ENCODE data around the gene SLC38A8.
A peak's percentile ranks its signal among the peaks of the same experiment; 100 is the strongest.

SLC38A8 gene

GRCh38 chr16:84086341-84086740 lies 43.7 kb upstream of the SLC38A8 start:
- no peak for DNase-seq (ENCODE audit: low read depth)
- TF ChIP-seq, protein P1, sequence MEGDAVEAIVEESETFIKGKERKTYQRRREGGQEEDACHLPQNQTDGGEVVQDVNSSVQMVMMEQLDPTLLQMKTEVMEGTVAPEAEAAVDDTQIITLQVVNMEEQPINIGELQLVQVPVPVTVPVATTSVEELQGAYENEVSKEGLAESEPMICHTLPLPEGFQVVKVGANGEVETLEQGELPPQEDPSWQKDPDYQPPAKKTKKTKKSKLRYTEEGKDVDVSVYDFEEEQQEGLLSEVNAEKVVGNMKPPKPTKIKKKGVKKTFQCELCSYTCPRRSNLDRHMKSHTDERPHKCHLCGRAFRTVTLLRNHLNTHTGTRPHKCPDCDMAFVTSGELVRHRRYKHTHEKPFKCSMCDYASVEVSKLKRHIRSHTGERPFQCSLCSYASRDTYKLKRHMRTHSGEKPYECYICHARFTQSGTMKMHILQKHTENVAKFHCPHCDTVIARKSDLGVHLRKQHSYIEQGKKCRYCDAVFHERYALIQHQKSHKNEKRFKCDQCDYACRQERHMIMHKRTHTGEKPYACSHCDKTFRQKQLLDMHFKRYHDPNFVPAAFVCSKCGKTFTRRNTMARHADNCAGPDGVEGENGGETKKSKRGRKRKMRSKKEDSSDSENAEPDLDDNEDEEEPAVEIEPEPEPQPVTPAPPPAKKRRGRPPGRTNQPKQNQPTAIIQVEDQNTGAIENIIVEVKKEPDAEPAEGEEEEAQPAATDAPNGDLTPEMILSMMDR (IDR thresholded peaks at IDR 0.05; ENCODE audit: low read length, missing control alignments) = no peak
- no peak overlapping the region for H3K4me3 ChIP-seq (replicated peaks; ENCODE audit: low read depth, low read length)

DNA sequence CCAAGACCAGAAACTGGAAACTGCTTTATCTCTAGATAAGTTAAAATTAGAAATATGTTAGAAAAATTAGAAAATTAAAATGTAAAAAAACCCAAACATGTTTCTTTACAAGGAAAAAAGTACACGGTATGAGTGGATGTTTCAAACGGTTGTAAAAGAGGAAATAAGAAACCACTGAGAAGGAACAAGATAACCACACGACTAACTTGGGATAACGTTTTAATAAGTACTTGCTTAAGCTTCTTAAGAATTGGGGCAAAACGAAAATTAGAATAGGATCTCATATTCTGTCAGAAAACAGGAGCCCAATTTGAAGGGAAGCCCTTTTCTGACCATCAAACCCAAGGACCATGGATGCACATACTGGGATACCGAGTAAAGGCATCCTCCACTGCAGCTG lies 43.2 kb upstream of the SLC38A8 start:
- TF ChIP-seq, protein P1 (IDR thresholded peaks at IDR 0.05; ENCODE audit: low read length, missing control alignments) = no peak
- H3K4me3 ChIP-seq (replicated peaks; ENCODE audit: low read depth, low read length) = no peak overlapping the region
- DNase-seq (ENCODE audit: low read depth) = no peak

DNA sequence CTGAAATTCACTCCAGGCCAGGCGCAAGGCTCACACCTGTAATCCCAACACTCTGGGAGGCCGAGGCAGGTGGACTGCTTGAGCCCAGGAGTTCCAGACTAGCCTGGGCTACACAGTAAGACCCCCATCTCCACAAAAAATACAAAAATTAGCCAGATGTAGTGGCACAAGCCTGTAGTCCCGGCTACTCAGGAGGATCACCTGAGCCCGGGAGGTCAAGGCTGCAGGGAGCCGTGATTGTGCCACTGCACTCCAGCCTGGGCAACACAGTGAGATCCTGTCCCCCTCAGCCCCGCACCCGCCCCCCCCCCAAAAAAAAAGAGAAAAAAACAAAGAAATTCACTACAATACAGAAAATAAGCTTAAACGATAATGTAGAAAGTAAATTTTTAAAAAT lies 42.7 kb upstream of the SLC38A8 start:
- no peak overlapping the region for H3K4me3 ChIP-seq (replicated peaks; ENCODE audit: low read depth, low read length)
- TF ChIP-seq, protein P1 (IDR thresholded peaks at IDR 0.05; ENCODE audit: low read length, missing control alignments) = no peak
- DNase-seq (ENCODE audit: low read depth) = no peak

- TF ChIP-seq, protein P1 (IDR thresholded peaks at IDR 0.05; ENCODE audit: low read length, missing control alignments) = peak; percentile 82
- H3K4me3 ChIP-seq (replicated peaks; ENCODE audit: low read depth, low read length) = no peak overlapping the region
- DNase-seq (ENCODE audit: low read depth) = peak; percentile 72
Observed at GRCh38 chr16:84084570-84085270, 42.1 kb upstream of the SLC38A8 start.

GRCh38 chr16:84082835-84083569 lies 40.4 kb upstream of the SLC38A8 start:
- no peak for DNase-seq (ENCODE audit: low read depth)
- TF ChIP-seq, protein P1 (IDR thresholded peaks at IDR 0.05; ENCODE audit: low read length, missing control alignments) = no peak
- no peak overlapping the region for H3K4me3 ChIP-seq (replicated peaks; ENCODE audit: low read depth, low read length)

GRCh38 chr16:84082110-84082509 lies 39.5 kb upstream of the SLC38A8 start:
- DNase-seq (ENCODE audit: low read depth) = no peak
- TF ChIP-seq, protein P1 (IDR thresholded peaks at IDR 0.05; ENCODE audit: low read length, missing control alignments) = no peak
- H3K4me3 ChIP-seq (replicated peaks; ENCODE audit: low read depth, low read length) = no peak overlapping the region
